Activated CD8-positive, alpha-beta memory T cell treated with anti-CD3 and anti-CD28 coated beads, Interleukin-2, amount 10 ng/mL, durations not matched to agents 7 days and 5 days (primary cell): ENCODE data around the gene SUPT6H. TPM values are rescaled to one million over a fixed set of nuclear protein-coding genes. Genes with fewer than 3 reads are reported as not detected.
"Not testable (repeated sequence)": the region's sequence is repeated elsewhere in the genome, so short reads cannot be mapped to it uniquely, and the experiment has no call there.

Experiments used
- ATAC-seq: fragments of 150-1000 bp; cut with Tn5 transposase; one replicate; pipeline ENCODE4 v1.10.0; 2021; ENCODE audit warnings: moderate library complexity
- CTCF ChIA-PET: fragments of 350-600 bp; sonication (Branson Sonifier 250); formaldehyde crosslinking; loops from one replicate; lab custom pipeline; 2021; ENCODE audit warnings: antibody characterized with exemption; lab: Charles Lee
- DNase-seq: peaks from one replicate; pipeline ENCODE4 v3.0.0-alpha.2; 2020
- H3K27ac Mint-ChIP-seq: one replicate; pipeline ENCODE4 v1.8.0; 2021; ENCODE audit warnings: mild to moderate bottlenecking, mixed read lengths
- H3K27me3 Mint-ChIP-seq: one replicate; pipeline ENCODE4 v1.8.0; 2021; ENCODE audit warnings: mixed read lengths
- H3K36me3 Mint-ChIP-seq: one replicate; pipeline ENCODE4 v1.8.0; 2021; ENCODE audit warnings: mild to moderate bottlenecking, mixed read lengths
- H3K4me1 Mint-ChIP-seq: one replicate; pipeline ENCODE4 v1.8.0; 2021; ENCODE audit warnings: mixed read lengths
- H3K4me3 Mint-ChIP-seq: one replicate; pipeline ENCODE4 v1.8.0; 2021; ENCODE audit warnings: mild to moderate bottlenecking, moderate library complexity, mixed read lengths
- H3K9me3 Mint-ChIP-seq: one replicate; pipeline ENCODE4 v1.8.0; 2022; ENCODE audit warnings: low read depth, mixed read lengths
- total RNA-seq, 2 experiments: library from RNA; stranded (reverse); gene quantifications; one replicate each; pipeline ENCODE4 v1.2.3, GENCODE V29; 2021

The SUPT6H gene
- total RNA-seq, 2 experiments from 2014 or later: 64.7 to 81.2 TPM

- H3K4me1 Mint-ChIP-seq: peaks cover 33% of the 10 kb centered on the region
- peaks cover 33% of the 10 kb centered on the region for H3K36me3 Mint-ChIP-seq
- CTCF ChIA-PET: interaction anchor here (1.4 to 4.0 kb wide), 4 partner anchors 9 to 184 kb away, joined by 4 to 37 read pairs (median 10); partner anchors contain the start of genes DHRS13 and NEK8
- H3K27me3 Mint-ChIP-seq: peaks cover 36% of the 10 kb centered on the region
- ATAC-seq (no peak), DNase-seq (no peak)
- peak overlapping the region; percentile 24 for H3K27ac Mint-ChIP-seq
- peak overlapping the region; percentile 40 for H3K4me3 Mint-ChIP-seq
- no peaks in the 10 kb centered on the region for H3K9me3 Mint-ChIP-seq
Observed at GRCh38 chr17:28718333-28719020, 56.5 kb downstream of the SUPT6H start.

GRCh38 chr17:28719021-28719433 is 57.0 kb downstream of the SUPT6H start:
- Mint-ChIP-seq H3K4me3 (peak overlapping the region; percentile 100), H3K4me1 (peaks cover 39% of the 10 kb centered on the region), H3K27ac (peak overlapping the region; percentile 98), H3K27me3 (peaks cover 32% of the 10 kb centered on the region), H3K36me3 (peaks cover 38% of the 10 kb centered on the region), H3K9me3 (no peaks in the 10 kb centered on the region)
- no peak for ATAC-seq
- no peak for DNase-seq
- CTCF ChIA-PET: interaction anchor here (0.8 to 4.5 kb wide), 13 partner anchors 8 to 234 kb away, joined by 4 to 37 read pairs (median 8); partner anchors contain the start of genes BLTP2, DHRS13, NEK8 and PHF12

- H3K4me3 Mint-ChIP-seq: peak overlapping the region; percentile 100
- DNase-seq (peak; percentile 68), ATAC-seq (peak; percentile 1)
- H3K36me3 Mint-ChIP-seq: peaks cover 51% of the 10 kb centered on the region
- peak overlapping the region; percentile 98 for H3K27ac Mint-ChIP-seq
- H3K4me1 Mint-ChIP-seq: peaks cover 53% of the 10 kb centered on the region
- peaks cover 22% of the 10 kb centered on the region for H3K27me3 Mint-ChIP-seq
- H3K9me3 Mint-ChIP-seq: no peaks in the 10 kb centered on the region
- CTCF ChIA-PET: interaction anchor here (0.7 to 4.5 kb wide), 15 partner anchors 7 to 232 kb away, joined by 3 to 37 read pairs (median 8); partner anchors contain the start of genes BLTP2, DHRS13, NEK8 and PHF12
Observed at GRCh38 chr17:28720247-28720996, 58.4 kb downstream of the SUPT6H start.

GRCh38 chr17:28720997-28721329 is 59.0 kb downstream of the SUPT6H start:
- Mint-ChIP-seq H3K4me1 (peaks cover 53% of the 10 kb centered on the region), H3K36me3 (peaks cover 51% of the 10 kb centered on the region)

GRCh38 chr17:28722417-28723158 is 60.6 kb downstream of the SUPT6H start:
- H3K9me3 Mint-ChIP-seq: no peaks in the 10 kb centered on the region
- H3K4me1 Mint-ChIP-seq: peaks cover 53% of the 10 kb centered on the region
- peaks cover 51% of the 10 kb centered on the region for H3K36me3 Mint-ChIP-seq
- DNase-seq: no peak
- ATAC-seq: no peak
- H3K27me3 Mint-ChIP-seq: peaks cover 9% of the 10 kb centered on the region
- H3K4me3 Mint-ChIP-seq: peak overlapping the region; percentile 100
- H3K27ac Mint-ChIP-seq: peak overlapping the region; percentile 98
- CTCF ChIA-PET: interaction anchor here (1.3 to 4.5 kb wide), 5 partner anchors 11 to 230 kb away, joined by 4 to 37 read pairs (median 10); partner anchors contain the start of genes PHF12 and PROCA1

More at GRCh38 chr17:28720997-28721329, 59.0 kb downstream of the SUPT6H start:
- H3K27ac Mint-ChIP-seq: peak overlapping the region; percentile 98
- DNase-seq, ATAC-seq, H3K9me3 Mint-ChIP-seq: not testable (repeated sequence)
- peaks cover 17% of the 10 kb centered on the region for H3K27me3 Mint-ChIP-seq
- peak overlapping the region; percentile 100 for H3K4me3 Mint-ChIP-seq
- CTCF ChIA-PET: interaction anchor here (0.7 to 4.5 kb wide), 10 partner anchors 10 to 232 kb away, joined by 3 to 37 read pairs (median 8); partner anchors contain the start of genes BLTP2, PHF12 and PROCA1

- CTCF ChIA-PET: interaction anchor here (1.5 to 12.9 kb wide), 4 partner anchors 23 to 394 kb away, joined by 4 to 591 read pairs (median 16); partner anchors contain the start of genes FLOT2, PHF12 and TRAF4
- Mint-ChIP-seq H3K27me3 (peaks cover 4% of the 10 kb centered on the region), H3K36me3 (peaks cover 51% of the 10 kb centered on the region), H3K4me3 (peak overlapping the region; percentile 41), H3K9me3 (no peaks in the 10 kb centered on the region), H3K27ac (peak overlapping the region; percentile 85), H3K4me1 (peaks cover 55% of the 10 kb centered on the region)
- no peak for DNase-seq
- no peak for ATAC-seq
Observed at GRCh38 chr17:28723159-28723835, 61.3 kb downstream of the SUPT6H start.

- Mint-ChIP-seq H3K27ac (peak overlapping the region; percentile 85), H3K4me3 (peak overlapping the region; percentile 79), H3K36me3 (peaks cover 51% of the 10 kb centered on the region), H3K4me1 (peaks cover 53% of the 10 kb centered on the region)
- H3K27me3 Mint-ChIP-seq, DNase-seq, H3K9me3 Mint-ChIP-seq, ATAC-seq: not testable (repeated sequence)
- CTCF ChIA-PET: interaction anchor here (1.1 to 12.9 kb wide), 6 partner anchors 23 to 393 kb away, joined by 3 to 591 read pairs (median 5); partner anchors contain the start of genes FLOT2, PHF12 and TRAF4
Observed at GRCh38 chr17:28723836-28724499, 62.0 kb downstream of the SUPT6H start.

- Mint-ChIP-seq H3K36me3 (peaks cover 51% of the 10 kb centered on the region), H3K27ac (peak overlapping the region; percentile 85), H3K4me3 (peak overlapping the region; percentile 79), H3K9me3 (no peaks in the 10 kb centered on the region), H3K4me1 (peaks cover 53% of the 10 kb centered on the region), H3K27me3 (no peaks in the 10 kb centered on the region)
- CTCF ChIA-PET: interaction anchor here (1.1 to 12.9 kb wide), 8 partner anchors 12 to 393 kb away, joined by 3 to 591 read pairs (median 4); partner anchors contain the start of genes FLOT2 and TRAF4
- ATAC-seq (no peak), DNase-seq (no peak)
Observed at GRCh38 chr17:28724500-28725165, 62.6 kb downstream of the SUPT6H start.

- ATAC-seq: no peak
- no peaks in the 10 kb centered on the region for H3K27me3 Mint-ChIP-seq
- peaks cover 45% of the 10 kb centered on the region for H3K36me3 Mint-ChIP-seq
- peak; percentile 52 for DNase-seq
- H3K9me3 Mint-ChIP-seq: no peaks in the 10 kb centered on the region
- H3K4me3 Mint-ChIP-seq: peak overlapping the region; percentile 79
- CTCF ChIA-PET: interaction anchor here (1.1 to 12.9 kb wide), 10 partner anchors 13 to 392 kb away, joined by 3 to 591 read pairs (median 4); partner anchors contain the start of genes FLOT2 and TRAF4
- H3K4me1 Mint-ChIP-seq: peaks cover 56% of the 10 kb centered on the region
- H3K27ac Mint-ChIP-seq: peak overlapping the region; percentile 85
Observed at GRCh38 chr17:28725166-28725659, 63.2 kb downstream of the SUPT6H start.

GRCh38 chr17:28725660-28726225 is 63.7 kb downstream of the SUPT6H start:
- peak overlapping the region; percentile 85 for H3K27ac Mint-ChIP-seq
- ATAC-seq: peak; percentile 1

More at GRCh38 chr17:28725660-28726225, 63.7 kb downstream of the SUPT6H start:
- Mint-ChIP-seq H3K4me3 (peak overlapping the region; percentile 79), H3K4me1 (peaks cover 54% of the 10 kb centered on the region), H3K27me3 (no peaks in the 10 kb centered on the region), H3K36me3 (peaks cover 40% of the 10 kb centered on the region), H3K9me3 (no peaks in the 10 kb centered on the region)
- CTCF ChIA-PET: interaction anchor here (1.0 to 12.9 kb wide), 35 partner anchors 13 to 406 kb away, joined by 3 to 591 read pairs (median 12); partner anchors contain the start of genes BLTP2, DHRS13, FAM222B and FLOT2
- peak; percentile 71 for DNase-seq
